Activated naive CD4-positive, alpha-beta T cell treated with Interleukin-2 at 50 U/mL for 16 hours (primary cell): ENCODE measurements around the gene SEC16A.
"Not testable (repeated sequence)": the region's sequence is repeated elsewhere in the genome, so short reads cannot be mapped to it uniquely, and the experiment has no call there.

Source experiments
- DNase-seq: peaks from one replicate; pipeline ENCODE4 v3.0.0-alpha.2; 2020

Gene SEC16A

DNA sequence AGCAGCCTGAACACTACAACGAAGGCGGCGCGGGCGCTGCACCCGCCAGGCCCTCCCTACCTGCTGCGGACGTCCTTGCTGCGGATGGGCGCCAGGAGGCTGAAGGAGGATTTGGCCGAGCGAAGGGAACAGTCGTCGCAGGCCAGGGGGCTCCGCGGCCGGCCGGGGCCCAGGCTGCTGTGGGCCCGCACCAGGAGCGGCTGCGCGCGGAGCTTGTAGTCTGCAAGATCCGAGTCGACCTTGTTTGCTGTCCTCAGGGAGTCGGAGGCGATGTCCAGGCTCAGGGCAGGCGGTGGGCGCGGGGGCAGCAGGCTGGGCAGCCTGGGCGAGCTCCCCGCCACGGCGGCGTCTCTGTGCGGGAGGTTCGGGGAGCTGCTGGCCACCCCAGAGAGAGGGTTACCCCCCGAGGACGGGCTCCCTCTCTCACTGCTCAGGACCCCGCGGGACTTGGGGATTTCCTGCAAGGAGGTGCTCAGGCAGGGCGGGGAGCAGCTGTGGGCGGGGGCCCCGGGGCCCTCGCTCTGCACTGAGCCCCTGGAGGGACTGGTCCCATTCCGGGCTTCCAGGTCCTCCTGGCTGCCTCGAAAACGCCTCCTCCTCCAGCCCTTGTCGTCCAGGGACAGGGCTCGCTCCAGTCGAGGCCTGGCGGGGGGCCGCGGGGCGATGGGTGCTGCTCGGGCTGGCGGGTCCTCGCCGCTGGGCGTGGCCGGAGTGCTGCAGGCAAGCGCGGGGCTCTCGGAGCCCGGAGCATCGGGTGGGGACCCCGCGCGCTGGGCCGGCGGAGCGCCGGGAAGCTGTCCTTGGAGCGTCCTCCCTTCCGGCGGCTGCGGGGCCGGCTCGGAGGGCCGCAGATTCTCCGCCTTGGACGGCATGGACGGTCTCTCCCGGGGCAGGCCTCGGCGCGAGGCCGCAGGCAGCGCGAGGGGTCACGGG is 44.0 kb downstream of the SEC16A start:
- peak; percentile 66 for DNase-seq

DNA sequence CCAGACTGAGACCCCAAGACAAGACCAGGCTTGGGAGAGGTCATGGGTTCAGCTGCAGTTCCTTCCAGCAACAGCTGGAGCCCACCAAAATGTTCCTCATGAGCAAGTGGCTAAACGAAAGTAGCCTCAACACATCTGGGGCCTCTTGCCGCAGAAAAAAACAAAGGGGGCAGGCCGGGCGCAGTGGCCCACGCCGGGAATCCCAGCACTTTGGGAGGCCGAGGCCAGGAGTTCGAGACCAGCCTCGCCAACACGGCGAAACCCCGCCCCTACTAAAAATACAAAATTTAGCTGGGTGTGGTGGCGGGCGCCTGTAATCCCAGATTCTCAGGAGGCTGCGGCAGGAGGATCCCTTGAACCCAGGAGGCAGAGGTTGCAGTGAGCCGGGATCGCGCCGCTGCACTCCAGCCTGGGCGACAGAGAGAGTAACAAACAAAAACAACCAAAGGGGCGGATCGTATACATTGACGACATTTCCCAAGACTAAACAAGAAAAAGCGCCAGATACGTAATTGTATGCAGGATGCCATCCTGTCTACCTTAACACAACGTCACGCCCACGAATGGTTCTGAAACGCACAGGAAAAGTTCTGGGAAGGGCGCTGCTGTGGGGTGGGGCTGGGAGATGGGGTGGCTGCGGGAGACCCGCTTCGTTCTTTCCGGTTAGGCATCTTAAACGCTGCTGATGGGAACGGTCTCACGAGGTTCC is 44.8 kb downstream of the SEC16A start:
- DNase-seq = no peak

DNA sequence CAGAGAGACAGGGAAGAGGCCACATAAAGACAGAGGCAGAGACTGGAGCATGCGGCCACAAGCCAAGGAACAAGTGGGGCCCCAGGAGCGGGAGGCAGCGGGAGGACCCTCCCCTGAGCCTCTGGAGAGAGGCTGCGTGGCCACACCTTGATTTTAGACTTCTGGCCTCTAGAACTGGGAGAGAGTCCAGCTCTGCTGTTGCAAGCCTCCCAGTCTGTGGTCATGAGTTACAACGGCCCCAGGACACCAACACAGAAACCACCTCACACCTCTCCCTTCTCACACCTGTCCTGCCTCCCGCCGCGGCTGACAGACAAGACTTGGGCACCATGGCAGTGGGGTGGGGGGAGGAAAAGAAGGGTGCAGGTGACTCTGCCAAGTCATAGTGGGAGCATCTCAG is 45.4 kb downstream of the SEC16A start:
- no peak for DNase-seq

DNA sequence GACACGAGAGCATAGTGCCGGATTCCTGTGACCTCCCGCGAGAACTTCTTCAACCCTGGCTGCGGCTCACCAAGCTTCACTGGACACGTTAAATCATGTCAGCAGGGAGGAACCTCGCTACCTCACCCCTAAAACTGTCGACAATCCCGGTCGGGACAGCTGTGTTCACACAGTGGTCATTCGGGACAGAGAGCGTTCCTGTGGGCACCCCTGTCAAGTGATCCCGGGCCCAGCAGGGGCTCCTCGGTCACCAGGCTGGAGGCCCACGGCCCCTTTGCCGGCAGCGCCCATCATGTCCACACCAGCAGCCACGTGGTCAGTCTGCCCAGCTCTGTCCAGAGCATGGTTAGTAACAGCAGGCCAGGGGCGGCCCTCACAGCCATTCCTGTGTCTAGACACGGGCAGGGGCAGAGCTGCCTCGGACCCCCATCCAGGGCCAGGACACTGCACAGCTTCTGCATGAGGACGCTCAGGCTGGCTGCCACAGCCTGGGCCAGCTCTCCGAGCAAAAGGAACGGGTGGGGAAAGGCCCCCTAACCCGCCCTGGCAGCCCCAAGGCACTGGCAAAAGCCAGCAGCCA is 46.7 kb downstream of the SEC16A start:
- no peak for DNase-seq

DNA sequence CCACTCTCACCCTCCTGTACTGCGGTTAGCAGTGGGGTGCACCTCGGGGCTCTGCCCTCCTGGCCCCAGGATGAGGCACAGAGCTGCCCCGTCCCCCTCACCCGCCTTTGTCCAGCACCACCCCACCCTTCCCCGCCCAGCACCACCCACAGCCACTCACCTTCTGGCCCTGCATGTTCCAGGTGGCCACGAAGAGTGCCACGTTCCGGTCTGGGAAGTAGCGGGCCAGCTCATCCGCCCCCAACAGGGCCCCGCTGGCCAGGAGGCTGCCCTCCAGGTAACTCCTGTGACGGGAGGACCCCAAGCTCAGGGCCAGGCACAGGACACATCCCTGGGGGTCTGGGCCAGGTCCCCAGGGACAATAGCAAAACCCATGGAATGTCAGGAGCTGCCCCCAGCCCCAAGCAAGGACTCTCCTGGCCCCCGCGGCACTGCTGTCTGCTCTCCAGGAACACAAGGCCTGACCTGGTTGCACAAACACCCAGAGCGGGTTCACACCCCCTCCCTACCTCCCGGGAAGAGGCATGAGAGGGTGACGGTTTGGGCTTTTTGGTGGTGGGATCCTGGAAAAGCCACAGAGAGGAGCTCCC is 48.2 kb downstream of the SEC16A start:
- no peak for DNase-seq

DNA sequence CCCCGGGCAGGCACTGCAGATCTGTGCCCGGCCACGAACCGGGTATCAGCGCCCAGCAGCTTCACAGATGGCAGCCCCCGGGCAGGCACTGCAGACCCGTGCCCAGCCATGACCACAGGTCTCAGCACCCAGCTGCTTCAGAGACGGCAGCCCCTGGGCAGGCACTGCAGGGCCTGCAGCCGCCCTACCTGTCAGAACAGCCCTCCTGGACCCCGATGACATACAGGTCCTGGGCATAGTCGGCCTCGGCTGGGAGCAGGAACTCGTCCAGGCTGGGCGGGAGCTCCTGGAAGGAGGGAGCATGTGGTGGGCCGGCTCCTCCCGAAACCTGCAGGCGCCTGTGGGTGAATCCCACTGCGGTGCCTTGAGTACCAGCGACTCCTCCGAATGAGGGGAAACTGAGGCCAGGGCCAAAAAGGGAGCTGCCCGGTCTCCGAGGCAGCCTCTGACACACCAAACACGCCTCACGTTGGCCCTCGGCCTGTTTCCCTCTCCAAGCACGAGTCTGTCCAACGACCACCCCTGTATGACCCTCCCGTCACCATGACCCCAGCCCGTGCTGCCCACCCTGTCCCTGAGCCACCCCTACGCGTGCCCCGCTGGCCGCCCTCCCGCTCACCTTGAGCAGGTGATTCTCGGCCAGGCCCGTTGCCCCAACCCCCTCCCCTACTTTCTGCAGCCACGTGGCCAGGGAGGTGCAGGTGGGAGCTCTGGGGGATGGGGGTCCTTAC is 48.8 kb downstream of the SEC16A start:
- DNase-seq = no peak

DNA sequence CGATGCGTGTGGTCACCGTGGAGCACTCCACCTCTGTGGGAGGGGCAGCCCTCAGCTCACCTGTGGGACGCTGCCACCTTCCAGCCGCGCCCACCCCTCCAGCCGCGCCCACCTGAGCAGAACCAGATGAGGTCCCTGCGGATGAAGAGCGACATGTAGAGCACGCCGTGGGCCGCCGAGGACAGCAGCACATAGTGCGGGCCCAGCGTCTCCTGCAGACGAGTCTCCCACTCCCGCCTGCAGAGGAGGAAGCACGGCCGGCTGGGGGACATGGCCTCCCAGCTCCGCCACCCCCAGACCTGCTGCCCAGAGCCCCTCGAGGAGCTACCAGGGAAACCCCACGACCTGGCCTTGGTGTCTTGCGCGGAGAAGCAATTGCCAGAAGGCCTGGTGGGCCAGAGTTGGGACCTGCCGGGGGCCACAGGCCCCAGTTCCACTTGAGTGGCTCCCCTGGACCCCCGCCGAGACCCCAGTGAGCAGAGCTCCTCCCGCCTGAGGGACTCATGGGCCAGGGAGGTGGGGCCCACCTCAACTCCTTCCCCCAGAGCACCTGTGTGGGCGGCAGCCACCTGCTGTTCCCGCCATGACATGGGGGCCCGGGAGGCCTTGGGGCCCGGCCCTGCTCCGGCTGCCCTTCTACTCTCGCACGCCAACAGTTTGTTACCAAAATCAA is 49.7 kb downstream of the SEC16A start:
- no peak for DNase-seq

DNA sequence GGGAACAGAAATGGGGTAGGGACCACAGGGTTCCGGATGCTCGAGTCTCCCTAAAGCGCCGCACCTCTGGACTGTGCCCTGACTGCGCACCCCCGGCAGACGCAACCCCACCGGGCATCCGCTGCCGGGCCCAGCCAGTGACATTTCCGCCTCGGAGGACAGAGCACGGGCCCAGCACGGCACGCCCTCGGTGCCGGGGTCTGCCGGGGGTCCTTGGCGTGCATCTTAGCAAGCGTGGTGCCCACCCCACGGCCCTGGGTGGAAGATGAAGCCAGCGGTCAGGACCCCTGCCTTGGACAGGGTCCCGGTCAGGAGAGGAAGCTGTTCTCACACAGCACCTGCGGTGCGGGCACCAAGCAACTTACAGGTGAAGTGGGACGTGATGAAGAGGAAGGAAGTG is 50.2 kb downstream of the SEC16A start:
- DNase-seq = no peak

DNA sequence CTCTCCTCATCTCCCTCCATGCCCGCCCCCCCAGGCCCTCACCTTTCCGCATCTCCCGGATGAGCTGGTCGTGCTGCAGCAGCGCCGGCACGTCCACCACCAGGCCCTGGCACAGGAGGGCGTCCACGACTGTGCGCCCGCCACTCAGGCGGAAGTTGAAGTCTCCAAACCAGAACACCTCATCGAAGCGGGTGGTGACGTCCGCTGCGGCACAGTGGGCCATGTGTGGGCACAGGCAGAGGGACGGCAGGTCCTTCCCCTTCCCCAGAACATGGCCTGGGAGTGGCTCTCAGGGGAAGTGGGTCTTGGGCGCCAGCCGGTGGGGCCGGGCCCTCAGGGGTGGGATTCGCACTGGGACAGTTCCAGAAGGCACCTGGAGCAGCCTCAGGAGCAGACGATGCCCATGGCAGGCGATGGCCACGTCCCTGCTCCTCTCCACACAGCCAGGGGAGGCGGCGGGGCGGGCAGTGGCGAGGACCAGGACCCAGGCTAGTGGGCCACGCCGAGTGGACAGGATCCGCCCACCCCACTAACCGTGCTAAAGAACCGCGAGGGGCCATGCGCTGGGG is 51.0 kb downstream of the SEC16A start:
- no peak for DNase-seq

DNA sequence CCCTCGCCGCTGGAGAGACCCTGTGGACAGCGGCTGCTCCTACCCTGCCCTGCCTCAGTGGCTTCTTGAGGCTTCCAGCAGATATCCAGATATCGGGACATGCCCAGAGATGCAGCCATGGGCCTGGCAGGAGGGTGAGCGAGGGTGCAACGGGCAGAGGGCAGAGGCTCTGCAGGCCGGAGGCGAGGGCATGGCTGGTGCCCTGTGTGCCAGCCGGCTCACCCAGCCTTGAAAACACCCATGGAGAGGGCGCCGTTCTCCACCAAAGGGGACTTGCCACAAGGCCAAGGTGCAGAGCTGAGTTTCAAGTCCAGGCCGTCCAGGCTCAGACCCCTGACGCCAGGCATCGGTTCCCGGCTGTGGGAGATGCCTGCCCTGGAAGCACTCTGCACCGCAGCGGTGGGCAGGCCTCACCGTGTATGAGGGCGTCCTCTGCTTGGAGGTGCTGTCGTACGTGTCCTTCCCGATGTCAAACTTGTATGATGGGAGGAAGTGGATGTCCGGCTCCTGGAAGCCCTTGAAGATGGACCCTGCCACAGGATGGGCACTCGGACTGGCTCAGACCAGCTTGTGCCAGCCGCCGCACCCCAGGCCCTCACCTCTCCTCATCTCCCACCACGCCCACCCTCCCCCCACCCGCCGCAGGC is 52.1 kb downstream of the SEC16A start:
- DNase-seq = no peak

DNA sequence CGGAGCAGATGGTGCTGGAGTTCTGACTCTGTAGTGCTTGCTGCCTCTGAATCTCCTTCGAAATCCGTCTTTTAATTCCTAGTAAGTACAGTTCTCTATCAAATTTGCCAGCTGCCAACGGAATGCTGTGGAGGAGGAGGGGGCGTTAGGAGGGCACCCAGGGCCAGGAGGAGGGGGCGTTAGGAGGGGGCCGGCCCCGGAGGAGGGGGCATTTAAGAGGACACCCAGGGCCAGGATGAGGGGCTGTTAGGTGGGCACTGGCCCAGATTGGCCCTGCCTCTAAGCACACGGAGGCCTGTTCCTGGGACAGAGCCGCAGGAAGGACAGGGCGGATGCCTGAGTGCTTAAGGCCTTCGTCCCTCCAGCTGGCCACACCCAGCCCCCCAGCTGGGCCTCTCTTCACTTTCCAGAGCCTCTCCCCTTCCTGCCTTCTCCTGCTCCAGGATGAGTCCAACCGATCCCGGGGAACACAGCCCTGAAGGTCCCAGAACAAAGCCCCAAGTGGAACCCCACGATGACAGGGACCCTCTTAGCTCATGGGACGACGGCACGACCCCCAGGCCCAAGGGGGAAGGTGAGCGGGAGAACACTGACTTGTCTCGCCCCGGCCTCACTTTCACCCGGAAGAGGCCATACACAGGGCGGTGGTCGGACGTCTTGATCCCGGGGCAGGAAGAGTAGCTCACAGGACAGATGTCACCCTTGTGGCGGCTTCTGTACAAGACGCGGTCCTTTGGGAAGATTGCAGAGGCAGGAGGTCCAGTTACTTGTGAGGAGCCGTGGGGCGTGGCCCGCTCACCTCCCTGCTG is 53.0 kb downstream of the SEC16A start:
- no peak for DNase-seq

DNA sequence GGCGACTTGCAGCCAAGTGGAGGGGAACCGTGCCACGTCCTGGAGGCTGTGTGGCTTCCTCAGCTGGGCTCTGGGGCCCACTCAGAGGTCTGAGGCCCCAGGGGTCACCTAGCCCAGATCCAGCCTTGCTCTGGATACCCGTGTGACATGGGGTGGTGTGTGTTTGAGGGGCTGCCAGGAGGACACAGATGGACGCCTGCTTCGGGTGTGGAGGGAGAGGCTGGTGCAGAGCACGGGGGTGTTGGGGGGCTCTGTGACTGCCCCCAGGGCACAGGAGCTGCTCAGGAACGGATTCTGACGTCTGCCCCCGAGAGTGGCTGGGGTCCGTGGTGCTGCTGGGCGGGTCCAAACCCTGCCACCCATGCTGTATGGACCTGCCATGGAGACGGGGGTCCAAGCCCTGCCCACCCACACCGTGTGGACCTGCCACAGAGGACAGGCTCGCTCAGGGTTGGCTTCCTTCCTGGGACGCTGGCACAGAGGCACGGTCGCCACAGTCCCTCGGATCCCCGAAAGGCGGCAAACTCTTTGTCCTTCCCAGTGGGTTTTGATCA is 53.7 kb downstream of the SEC16A start:
- no peak for DNase-seq

DNA sequence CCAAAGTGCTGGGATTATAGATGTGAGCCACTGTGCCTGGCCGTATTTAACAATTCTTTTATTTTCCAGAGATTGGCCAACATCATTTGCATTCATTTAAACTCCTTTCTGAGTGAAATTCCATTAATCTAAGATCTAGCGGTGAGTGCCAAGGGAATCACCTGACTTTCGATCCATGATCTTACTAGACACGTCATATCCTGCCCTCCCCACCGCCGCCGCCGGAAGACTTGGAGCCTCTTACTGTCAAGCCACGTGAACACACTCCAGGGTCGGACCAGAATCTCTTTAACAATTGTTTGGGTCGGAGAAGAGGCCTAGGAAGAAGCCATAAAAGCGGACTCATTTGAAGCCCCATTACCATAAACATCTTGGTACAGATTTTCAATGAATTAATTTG is 56.1 kb downstream of the SEC16A start:
- DNase-seq = no peak

DNA sequence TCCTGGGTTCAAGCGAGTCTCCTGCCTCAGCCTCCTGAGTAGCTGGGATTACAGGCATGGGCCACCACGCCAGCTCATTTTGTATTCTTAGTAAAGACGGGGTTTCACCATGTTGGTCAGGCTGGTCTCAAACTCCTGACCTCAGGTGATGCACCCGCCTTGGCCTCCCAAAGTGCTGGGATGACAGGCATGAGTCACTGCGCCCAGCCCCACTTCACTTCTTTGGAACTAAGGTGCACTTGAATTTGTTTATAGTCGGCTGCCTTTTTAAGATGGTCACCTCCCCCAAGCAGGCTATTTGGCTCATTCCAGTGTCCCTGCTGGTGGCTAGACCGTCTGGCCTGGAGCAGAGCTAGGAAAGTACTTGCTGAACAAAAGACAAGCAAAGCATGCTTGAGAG is 57.5 kb downstream of the SEC16A start:
- DNase-seq = not testable (repeated sequence)

DNA sequence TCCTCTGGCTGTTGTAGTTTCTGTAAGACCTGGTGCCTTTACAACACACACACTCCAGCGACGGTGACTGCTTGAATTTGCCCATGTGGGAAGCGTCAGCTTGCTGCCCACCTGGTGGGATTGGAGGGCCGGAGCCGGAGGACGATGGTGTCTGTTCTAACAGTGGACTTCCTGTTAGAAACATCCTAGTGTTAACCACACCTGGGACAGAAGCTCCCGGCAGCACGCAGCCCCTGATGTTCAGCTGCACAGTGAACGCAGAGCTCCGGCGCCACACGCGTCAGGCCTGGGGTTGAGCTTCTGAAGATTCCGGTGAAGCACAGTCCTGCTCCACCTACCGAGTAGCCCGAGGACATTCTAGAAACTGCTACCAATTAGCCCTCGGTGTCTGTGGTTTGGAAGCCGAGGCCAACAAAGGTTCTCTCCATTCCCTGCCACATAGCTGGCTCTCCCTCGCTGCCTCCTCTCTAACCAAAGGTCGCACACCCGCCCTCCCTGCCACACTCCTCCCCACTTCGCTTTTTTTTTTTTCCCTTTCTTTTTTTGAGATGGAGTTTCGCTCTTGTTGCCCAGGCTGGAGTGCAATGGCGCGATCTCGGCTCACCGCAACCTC is 58.0 kb downstream of the SEC16A start:
- DNase-seq = no peak

DNA sequence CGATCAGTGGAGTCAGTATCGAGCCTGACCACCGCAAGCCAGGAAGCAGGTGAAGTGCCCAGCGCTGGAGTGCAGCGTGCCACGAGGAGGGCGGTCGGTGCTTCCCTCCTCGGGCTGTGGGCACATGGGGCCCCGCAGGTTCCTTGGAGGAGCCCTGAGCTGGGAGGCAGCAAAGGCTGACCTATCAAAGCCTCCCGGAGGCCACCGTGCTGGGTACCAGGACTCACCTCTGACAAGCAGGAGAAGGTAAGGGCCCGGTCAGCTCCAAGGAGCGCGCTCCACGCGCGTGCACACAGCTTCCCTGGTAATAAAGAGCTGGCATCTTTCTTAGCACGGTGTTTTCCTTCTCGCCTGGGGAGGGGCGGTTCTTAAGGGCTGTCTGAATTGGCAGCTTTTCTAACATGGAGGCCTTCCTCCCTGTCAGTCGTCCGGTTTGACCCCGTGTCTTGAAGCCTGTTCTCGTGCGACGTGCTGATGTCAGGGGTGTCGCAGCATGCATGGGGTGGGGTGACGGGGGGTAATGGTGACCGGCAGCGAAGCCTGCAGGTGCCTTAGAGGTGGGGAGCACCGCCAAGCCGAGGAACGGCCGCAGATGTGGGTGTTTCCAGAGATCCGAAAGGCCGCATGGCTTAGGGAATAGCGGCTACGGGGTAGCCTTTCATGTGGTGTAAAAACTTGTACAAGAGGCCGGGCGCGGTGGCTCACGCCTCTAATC is 59.3 kb downstream of the SEC16A start:
- DNase-seq = no peak

DNA sequence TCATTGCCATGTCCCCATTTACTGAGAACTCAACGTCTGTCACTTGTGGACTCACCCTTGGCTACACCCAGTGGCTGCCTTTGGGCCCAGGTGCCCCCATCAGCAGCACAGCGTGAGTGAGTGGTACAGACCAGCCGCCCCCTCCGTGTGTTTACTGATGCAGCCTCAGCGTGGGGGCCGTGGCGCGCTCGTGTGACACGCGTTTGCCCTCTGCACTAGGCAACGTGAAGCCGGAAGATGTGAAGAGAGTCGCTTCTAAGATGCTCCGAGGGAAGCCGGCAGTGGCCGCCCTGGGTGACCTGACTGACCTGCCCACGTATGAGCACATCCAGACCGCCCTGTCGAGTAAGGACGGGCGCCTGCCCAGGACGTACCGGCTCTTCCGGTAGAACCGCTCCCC is 60.0 kb downstream of the SEC16A start:
- DNase-seq = no peak

DNA sequence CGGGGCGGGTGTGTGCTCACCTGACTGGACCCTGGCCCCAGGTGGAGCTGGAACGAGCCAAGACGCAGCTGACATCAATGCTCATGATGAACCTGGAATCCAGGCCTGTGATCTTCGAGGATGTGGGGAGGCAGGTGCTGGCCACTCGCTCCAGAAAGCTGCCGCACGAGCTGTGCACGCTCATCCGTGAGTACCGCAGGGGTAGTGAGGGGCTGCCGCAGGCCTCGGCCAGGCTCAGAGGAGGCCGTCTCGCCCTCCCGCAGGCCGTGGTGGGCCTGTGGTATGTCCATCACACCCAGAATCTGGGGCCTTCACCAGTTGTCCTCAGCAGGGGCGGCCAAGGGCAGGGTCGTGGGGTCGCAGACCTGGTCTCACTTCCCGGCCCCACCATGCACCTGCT is 61.0 kb downstream of the SEC16A start:
- no peak for DNase-seq

DNA sequence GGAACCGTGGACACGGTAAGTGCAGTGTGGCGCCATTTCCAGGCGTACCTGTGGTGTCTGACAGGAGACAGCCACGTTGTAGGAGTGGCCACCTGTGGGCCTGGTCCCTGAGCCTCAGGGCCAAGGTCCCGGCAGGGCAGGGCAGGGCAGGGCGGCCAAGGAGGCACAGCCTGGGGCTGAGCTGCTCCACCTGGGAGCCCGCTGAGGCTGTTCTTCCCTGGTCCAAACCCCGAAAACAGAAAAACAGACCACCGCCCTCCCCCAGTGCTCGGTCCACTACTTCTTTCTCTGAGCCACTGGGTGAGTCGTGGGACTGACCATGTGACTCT is 63.8 kb downstream of the SEC16A start:
- no peak for DNase-seq
